Prostate gland (tissue), 2 donors: ENCODE measurements around the gene OR10D3. TPM values are rescaled to one million over a fixed set of nuclear protein-coding genes. Genes with fewer than 3 reads are reported as not detected.

ENCODE experiments used
- DNase-seq: peaks from one replicate; pipeline ENCODE4 v3.0.0-alpha.2; 2019; ENCODE audit warnings: low spot score
- H3K27ac ChIP-seq, 2 donors: fragments of 200-600 bp; sonication (generic); 2 replicates each; pipeline ENCODE4 v1.5.1; 2017 to 2019
- H3K27me3 ChIP-seq: fragments of 200-600 bp; sonication (generic); replicated peaks from 2 replicates; pipeline ENCODE4 v1.5.1; 2019; ENCODE audit not compliant: insufficient read depth
- H3K36me3 ChIP-seq, 2 donors: fragments of 200-600 bp; sonication (generic); 1 replicate in 1 of 2; 2 replicates in 1 of 2; pipeline versions ENCODE4 v1.5.1 to v1.8.1; 2017 to 2019
- H3K4me1 ChIP-seq: fragments of 200-600 bp; sonication (generic); replicated peaks from 2 replicates; pipeline ENCODE4 v1.5.1; 2019
- H3K4me3 ChIP-seq, 2 donors: fragments of 200-600 bp; sonication (generic); 2 replicates each; pipeline ENCODE4 v1.5.1; 2017 to 2019
- H3K9me3 ChIP-seq: fragments of 200-600 bp; sonication (generic); 2 replicates; pipeline ENCODE4 v1.5.1; 2017
- POLR2A ChIP-seq: fragments of 450-650 bp; IDR thresholded peaks from one replicate; pipeline ENCODE4 v1.6.1; 2016; ENCODE audit warnings: antibody characterized with exemption, mild to moderate bottlenecking
- POLR2AphosphoS5 ChIP-seq: sonication (generic); formaldehyde crosslinking; IDR thresholded peaks from one replicate; pipeline ENCODE4 v1.6.1; 2017; ENCODE audit warnings: antibody characterized with exemption
- WGBS: methylation state at CpG from one replicate; pipeline ENCODE4 v1.1.5; 2018; 5-methylcytosine and 5-hydroxymethylcytosine counted together
- intact Hi-C: fragments of 100-400 bp; cut with DNase I; formaldehyde crosslinking; loops from one replicate; pipeline ENCODE4 v1.14.2; 2022
- total RNA-seq, 2 donors: library from RNA; depleted of rRNA; stranded (reverse); fragments of >200 nt; gene quantifications; one replicate each; pipeline ENCODE4 v1.1.0, GENCODE V29; 2016
- TF ChIP-seq, protein P1 (sequence below), 4 experiments: fragments of 200-600 bp in 2 of 4; fragments of 450-650 bp in 2 of 4; sonication (generic) in 2 of 4; IDR thresholded peaks; 1 replicate in 3 of 4; 2 replicates in 1 of 4; pipeline ENCODE4 v1.5.1; 2016 to 2019; ENCODE audit warnings: antibody characterized with exemption in 4 of 4, mild to moderate bottlenecking in 2 of 4, moderate library complexity in 2 of 4

Gene OR10D3
- total RNA-seq, 2 donors from 2014 or later, result not detected

DNA sequence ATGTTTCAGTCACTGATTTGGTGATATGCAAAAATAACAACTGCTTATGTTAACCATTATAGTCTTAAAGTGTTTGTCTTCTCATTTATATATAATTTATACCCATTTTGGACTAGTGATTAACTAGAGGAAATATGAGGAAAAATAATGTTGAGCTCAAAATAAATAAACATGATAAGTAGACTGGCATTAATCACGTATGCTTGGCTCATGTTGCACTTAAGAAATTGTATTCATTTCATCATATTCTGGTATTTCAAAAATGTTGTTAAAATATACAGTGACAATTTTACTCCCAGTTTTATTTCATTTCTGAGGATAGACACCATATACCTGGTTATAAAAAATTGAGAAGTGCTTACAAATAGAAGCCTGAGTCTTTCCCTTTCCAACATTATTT, 3.8 kb upstream of the OR10D3 start:
- intact Hi-C loops, result no loop called here
- WGBS, result 40% methylated on average over 1 of the region's 1 CpG

DNA sequence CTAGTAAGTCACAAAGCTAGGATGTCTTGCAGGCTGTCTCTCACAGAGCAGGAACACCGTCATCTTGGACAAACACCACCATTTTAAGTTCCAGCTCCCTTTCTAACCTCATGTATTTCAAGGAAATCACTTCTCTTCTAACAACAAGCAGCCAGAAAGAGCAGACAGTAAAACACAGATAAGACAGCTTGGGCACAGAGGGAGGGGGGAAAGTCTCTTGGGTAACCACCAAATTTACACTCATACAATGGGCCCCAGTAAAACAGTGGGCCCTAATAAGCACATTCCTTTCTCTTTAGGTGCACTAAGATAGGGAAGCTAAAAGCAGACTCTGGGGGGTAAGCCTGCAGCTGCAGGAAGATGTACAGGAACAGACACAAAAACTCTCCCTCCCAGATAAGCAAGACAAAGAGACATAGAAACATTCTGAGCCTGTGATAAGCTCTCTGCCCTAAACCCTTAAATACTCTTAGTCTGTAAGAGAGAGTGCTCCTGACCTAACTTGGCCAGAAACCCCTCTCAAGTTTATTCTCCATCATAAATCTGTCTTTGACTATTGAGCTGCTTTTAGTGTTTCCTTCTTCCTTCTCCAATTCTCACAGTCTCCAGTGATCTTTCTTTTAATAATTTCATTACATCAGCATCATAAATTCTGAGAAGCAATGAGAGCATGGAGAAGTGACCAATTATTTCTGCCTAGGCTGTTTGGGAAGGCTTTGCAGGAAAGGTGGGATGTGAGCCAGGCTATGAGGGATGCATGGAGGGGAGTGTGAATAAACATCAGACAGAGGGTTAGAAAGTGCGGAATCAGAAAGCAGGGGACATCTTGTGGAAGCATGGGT, 7.4 kb downstream of the OR10D3 start:
- no peaks in the 10 kb centered on the region for H3K36me3 ChIP-seq
- TF ChIP-seq POLR2AphosphoS5 (no peak), POLR2A (no peak)
- TF ChIP-seq, protein P1, sequence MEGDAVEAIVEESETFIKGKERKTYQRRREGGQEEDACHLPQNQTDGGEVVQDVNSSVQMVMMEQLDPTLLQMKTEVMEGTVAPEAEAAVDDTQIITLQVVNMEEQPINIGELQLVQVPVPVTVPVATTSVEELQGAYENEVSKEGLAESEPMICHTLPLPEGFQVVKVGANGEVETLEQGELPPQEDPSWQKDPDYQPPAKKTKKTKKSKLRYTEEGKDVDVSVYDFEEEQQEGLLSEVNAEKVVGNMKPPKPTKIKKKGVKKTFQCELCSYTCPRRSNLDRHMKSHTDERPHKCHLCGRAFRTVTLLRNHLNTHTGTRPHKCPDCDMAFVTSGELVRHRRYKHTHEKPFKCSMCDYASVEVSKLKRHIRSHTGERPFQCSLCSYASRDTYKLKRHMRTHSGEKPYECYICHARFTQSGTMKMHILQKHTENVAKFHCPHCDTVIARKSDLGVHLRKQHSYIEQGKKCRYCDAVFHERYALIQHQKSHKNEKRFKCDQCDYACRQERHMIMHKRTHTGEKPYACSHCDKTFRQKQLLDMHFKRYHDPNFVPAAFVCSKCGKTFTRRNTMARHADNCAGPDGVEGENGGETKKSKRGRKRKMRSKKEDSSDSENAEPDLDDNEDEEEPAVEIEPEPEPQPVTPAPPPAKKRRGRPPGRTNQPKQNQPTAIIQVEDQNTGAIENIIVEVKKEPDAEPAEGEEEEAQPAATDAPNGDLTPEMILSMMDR (IDR thresholded peaks at IDR 0.05), result no peak
- no peak for DNase-seq
- H3K4me3 ChIP-seq, result no peak overlapping the region
- 37% methylated on average over 2 of the region's 2 CpGs for WGBS
- H3K27ac ChIP-seq, result no peak overlapping the region
- H3K27me3 ChIP-seq, result no peaks in the 10 kb centered on the region
- no peaks in the 10 kb centered on the region for H3K9me3 ChIP-seq
- no peaks in the 10 kb centered on the region for H3K4me1 ChIP-seq
- intact Hi-C loops, result no loop called here

More for the DNA sequence above, 3.8 kb upstream of the OR10D3 start:
- Histone ChIP-seq H3K9me3 (no peaks in the 10 kb centered on the region), H3K27ac (no peak overlapping the region), H3K4me3 (no peak overlapping the region), H3K27me3 (no peaks in the 10 kb centered on the region), H3K36me3 (no peaks in the 10 kb centered on the region), H3K4me1 (no peaks in the 10 kb centered on the region)
- TF ChIP-seq POLR2AphosphoS5 (no peak), POLR2A (no peak)
- TF ChIP-seq, protein P1 (IDR thresholded peaks at IDR 0.05), result no peak
- no peak for DNase-seq

DNA sequence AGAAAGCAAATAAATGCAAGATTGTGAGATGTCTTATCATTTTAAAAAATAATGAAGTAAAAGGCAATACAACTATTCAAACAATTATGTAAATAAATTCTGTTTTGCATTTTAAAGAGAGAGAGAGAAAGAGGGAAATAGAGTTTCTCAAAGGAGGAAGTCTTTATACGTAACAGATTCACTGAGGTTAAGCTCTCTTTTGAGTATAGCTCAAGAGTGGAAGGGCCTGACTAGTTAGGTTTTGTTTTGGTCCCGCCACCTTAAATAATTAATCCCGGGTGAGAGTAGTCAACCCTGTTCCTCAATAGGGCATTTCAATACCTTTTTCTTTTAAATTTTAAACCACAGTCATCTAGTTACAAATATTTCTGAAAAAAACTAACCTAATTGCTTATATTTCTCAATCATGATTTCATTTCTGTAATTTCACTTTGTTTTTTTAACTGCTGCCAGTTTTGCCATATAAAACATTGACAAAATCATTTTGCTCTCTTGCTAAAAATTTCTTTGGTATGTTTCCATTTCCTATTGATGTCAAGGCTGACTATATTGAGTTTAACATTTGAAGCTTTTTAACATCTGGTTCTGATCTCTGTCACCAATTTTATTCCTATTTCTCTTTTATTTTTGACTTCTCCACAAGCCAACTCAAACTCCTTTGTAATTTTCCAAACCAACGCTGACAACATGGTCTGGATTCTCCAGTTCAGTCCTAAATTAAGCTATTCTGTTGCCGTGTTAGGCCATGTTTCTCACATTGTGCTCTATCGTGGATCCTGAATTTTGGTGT, 10.3 kb downstream of the OR10D3 start:
- Histone ChIP-seq H3K4me1 (no peaks in the 10 kb centered on the region), H3K9me3 (no peaks in the 10 kb centered on the region), H3K4me3 (no peak overlapping the region), H3K27me3 (no peaks in the 10 kb centered on the region), H3K27ac (no peak overlapping the region), H3K36me3 (no peaks in the 10 kb centered on the region)
- TF ChIP-seq POLR2A (no peak), POLR2AphosphoS5 (no peak)
- TF ChIP-seq, protein P1 (IDR thresholded peaks at IDR 0.05), result no peak
- DNase-seq, result no peak
- intact Hi-C loops, result no loop called here
- 60% methylated on average over 6 of the region's 6 CpGs for WGBS

GRCh38 chr11:124194293-124195188, 11.4 kb downstream of the OR10D3 start:
- no peaks in the 10 kb centered on the region for H3K4me1 ChIP-seq
- H3K27me3 ChIP-seq, result no peaks in the 10 kb centered on the region
- H3K27ac ChIP-seq, result no peak overlapping the region
- H3K4me3 ChIP-seq, result no peak overlapping the region
- WGBS, result 75% methylated on average over 6 of the region's 6 CpGs
- DNase-seq, result no peak
- TF ChIP-seq, protein P1 (IDR thresholded peaks at IDR 0.05), result no peak
- TF ChIP-seq POLR2A (no peak), POLR2AphosphoS5 (no peak)
- no peaks in the 10 kb centered on the region for H3K9me3 ChIP-seq
- intact Hi-C loops, result no loop called here
- H3K36me3 ChIP-seq, result no peaks in the 10 kb centered on the region
